T-helper 17 cell (primary cell): ENCODE data around the gene MAPK9. TPM values are rescaled to one million over a fixed set of nuclear protein-coding genes. Genes with fewer than 3 reads are reported as not detected.

ENCODE experiments used
- ATAC-seq: fragments of 150-1000 bp; cut with Tn5 transposase; 2 replicates; pipeline ENCODE4 v1.10.0; 2021; ENCODE audit warnings: mild to moderate bottlenecking, moderate library complexity
- DNase-seq, 3 donors: peaks; one replicate each; pipeline versions ENCODE4 v3.0.0 to v3.0.0-alpha.2; 2020 to 2021
- H3K9me3 ChIP-seq: one replicate; pipeline ENCODE4 v1.7.0; 2013; ENCODE audit warnings: low read length, mild to moderate bottlenecking; ENCODE audit not compliant: control insufficient read depth, poor library complexity, severe bottlenecking
- H3K27ac Mint-ChIP-seq: one replicate; pipeline ENCODE4 v1.8.0; 2022; ENCODE audit warnings: mild to moderate bottlenecking, moderate library complexity, mixed read lengths
- H3K27me3 Mint-ChIP-seq: one replicate; pipeline ENCODE4 v1.8.0; 2022; ENCODE audit warnings: mixed read lengths
- H3K36me3 Mint-ChIP-seq: one replicate; pipeline ENCODE4 v1.8.0; 2022; ENCODE audit warnings: low read depth, mixed read lengths
- H3K4me1 Mint-ChIP-seq: one replicate; pipeline ENCODE4 v1.8.0; 2022; ENCODE audit warnings: mild to moderate bottlenecking, mixed read lengths
- H3K4me3 Mint-ChIP-seq: one replicate; pipeline ENCODE4 v1.8.0; 2022; ENCODE audit warnings: mild to moderate bottlenecking, moderate library complexity, mixed read lengths
- total RNA-seq, 4 donors: library from RNA in 2 of 4; stranded (reverse) in 2 of 4; gene quantifications; one replicate each; pipeline ENCODE4 v1.2.3 and lab custom pipeline; 2022 to 2026

The MAPK9 gene
- total RNA-seq: 10 to 100 TPM; 24.3 to 25.1 TPM
- total RNA-seq (lab: John Stamatoyannopoulos, UW): 35.2 to 54.5 reads per million in 2 donors

GRCh38 chr5:180291943-180292831 is at the start of gene MAPK9:
TSS of gene MAPK9 (minus strand) at chr5:180292083. CDS start at chr5:180280561, 11,522 bp downstream.
- peak; percentile 80 for ATAC-seq
- H3K27ac Mint-ChIP-seq: peak within 1 kb of the TSS; percentile 99
- peaks cover 4% of the 10 kb centered on the region for H3K36me3 Mint-ChIP-seq
- DNase-seq: peak; percentile 78 to 87 (median 81)
- H3K27me3 Mint-ChIP-seq: no peaks in the 10 kb centered on the region
- peak within 1 kb of the TSS; percentile 99 for H3K4me3 Mint-ChIP-seq
- H3K9me3 ChIP-seq: no peaks in the 10 kb centered on the region
- H3K4me1 Mint-ChIP-seq: peaks cover 40% of the 10 kb centered on the region

- no peak overlapping the region for H3K27ac Mint-ChIP-seq
- H3K9me3 ChIP-seq: no peaks in the 10 kb centered on the region
- H3K4me3 Mint-ChIP-seq: no peak overlapping the region
- H3K36me3 Mint-ChIP-seq: no peaks in the 10 kb centered on the region
- no peak for ATAC-seq
- peaks cover 44% of the 10 kb centered on the region for H3K27me3 Mint-ChIP-seq
- H3K4me1 Mint-ChIP-seq: peaks cover 3% of the 10 kb centered on the region
- no peak for DNase-seq
Observed at GRCh38 chr5:180341595-180341994, 49.7 kb upstream of the MAPK9 start.

- H3K9me3 ChIP-seq: no peaks in the 10 kb centered on the region
- no peak for DNase-seq
- Mint-ChIP-seq H3K27me3 (peaks cover 44% of the 10 kb centered on the region), H3K27ac (no peak overlapping the region), H3K4me1 (peaks cover 3% of the 10 kb centered on the region), H3K4me3 (no peak overlapping the region), H3K36me3 (no peaks in the 10 kb centered on the region)
- no peak for ATAC-seq
Observed at GRCh38 chr5:180340856-180341255, 49.0 kb upstream of the MAPK9 start.

- H3K4me1 Mint-ChIP-seq: peaks cover 3% of the 10 kb centered on the region
- H3K9me3 ChIP-seq: no peaks in the 10 kb centered on the region
- no peak overlapping the region for H3K4me3 Mint-ChIP-seq
- no peak overlapping the region for H3K27ac Mint-ChIP-seq
- no peaks in the 10 kb centered on the region for H3K36me3 Mint-ChIP-seq
- ATAC-seq: no peak
- peaks cover 37% of the 10 kb centered on the region for H3K27me3 Mint-ChIP-seq
- DNase-seq: no peak
Observed at GRCh38 chr5:180339583-180340183, 47.8 kb upstream of the MAPK9 start.

- Mint-ChIP-seq H3K36me3 (no peaks in the 10 kb centered on the region), H3K4me1 (peaks cover 3% of the 10 kb centered on the region), H3K27ac (no peak overlapping the region), H3K4me3 (no peak overlapping the region), H3K27me3 (peaks cover 49% of the 10 kb centered on the region)
- H3K9me3 ChIP-seq: no peaks in the 10 kb centered on the region
- ATAC-seq (no peak), DNase-seq (no peak)
Observed at GRCh38 chr5:180338001-180338707, 46.3 kb upstream of the MAPK9 start.

GRCh38 chr5:180336234-180337020 is 44.5 kb upstream of the MAPK9 start:
- Mint-ChIP-seq H3K36me3 (no peaks in the 10 kb centered on the region), H3K27me3 (peaks cover 45% of the 10 kb centered on the region), H3K4me1 (peaks cover 3% of the 10 kb centered on the region), H3K27ac (no peak overlapping the region), H3K4me3 (no peak overlapping the region)
- DNase-seq (no peak), ATAC-seq (no peak)
- no peaks in the 10 kb centered on the region for H3K9me3 ChIP-seq

- H3K4me1 Mint-ChIP-seq: peaks cover 3% of the 10 kb centered on the region
- ATAC-seq: no peak
- no peaks in the 10 kb centered on the region for H3K9me3 ChIP-seq
- H3K4me3 Mint-ChIP-seq: no peak overlapping the region
- H3K27ac Mint-ChIP-seq: no peak overlapping the region
- DNase-seq: no peak
- no peaks in the 10 kb centered on the region for H3K36me3 Mint-ChIP-seq
- H3K27me3 Mint-ChIP-seq: peaks cover 45% of the 10 kb centered on the region
Observed at GRCh38 chr5:180335614-180336233, 43.8 kb upstream of the MAPK9 start.

- DNase-seq (no peak), ATAC-seq (no peak)
- peaks cover 3% of the 10 kb centered on the region for H3K4me1 Mint-ChIP-seq
- no peaks in the 10 kb centered on the region for H3K36me3 Mint-ChIP-seq
- peaks cover 52% of the 10 kb centered on the region for H3K27me3 Mint-ChIP-seq
- no peak overlapping the region for H3K27ac Mint-ChIP-seq
- H3K9me3 ChIP-seq: no peaks in the 10 kb centered on the region
- H3K4me3 Mint-ChIP-seq: no peak overlapping the region
Observed at GRCh38 chr5:180334751-180335613, 43.1 kb upstream of the MAPK9 start.

- no peaks in the 10 kb centered on the region for H3K36me3 Mint-ChIP-seq
- DNase-seq (no peak), ATAC-seq (no peak)
- H3K4me3 Mint-ChIP-seq: no peak overlapping the region
- no peaks in the 10 kb centered on the region for H3K9me3 ChIP-seq
- peaks cover 48% of the 10 kb centered on the region for H3K27me3 Mint-ChIP-seq
- H3K4me1 Mint-ChIP-seq: no peaks in the 10 kb centered on the region
- H3K27ac Mint-ChIP-seq: no peak overlapping the region
Observed at GRCh38 chr5:180334176-180334575, 42.3 kb upstream of the MAPK9 start.

GRCh38 chr5:180333661-180334060 is 41.8 kb upstream of the MAPK9 start:
- Mint-ChIP-seq H3K27ac (no peak overlapping the region), H3K4me1 (no peaks in the 10 kb centered on the region), H3K36me3 (no peaks in the 10 kb centered on the region), H3K4me3 (no peak overlapping the region), H3K27me3 (peaks cover 47% of the 10 kb centered on the region)
- no peak for DNase-seq
- ATAC-seq: no peak
- no peaks in the 10 kb centered on the region for H3K9me3 ChIP-seq

GRCh38 chr5:180332861-180333260 is 41.0 kb upstream of the MAPK9 start:
- DNase-seq (no peak), ATAC-seq (no peak)
- H3K27me3 Mint-ChIP-seq: peaks cover 41% of the 10 kb centered on the region
- no peak overlapping the region for H3K4me3 Mint-ChIP-seq
- no peaks in the 10 kb centered on the region for H3K9me3 ChIP-seq
- no peaks in the 10 kb centered on the region for H3K4me1 Mint-ChIP-seq
- no peak overlapping the region for H3K27ac Mint-ChIP-seq
- H3K36me3 Mint-ChIP-seq: no peaks in the 10 kb centered on the region
